GM18505 (cell line): ENCODE results near the gene GPD1L.
"Not testable (repeated sequence)": the region's sequence is repeated elsewhere in the genome, so short reads cannot be mapped to it uniquely, and the experiment has no call there.

Experiments
- ATAC-seq: cut with Tn5 transposase; IDR thresholded peaks from one replicate; pipeline ENCODE4 v1.9.1; 2021; ENCODE audit not compliant: unreplicated experiment
- POLR2A ChIP-seq: IDR thresholded peaks from 4 replicates; pipeline ENCODE4 v1.6.1; 2011; ENCODE audit warnings: borderline replicate concordance; ENCODE audit not compliant: insufficient read depth, insufficient read length; ENCODE audit errors: extremely low read depth

GPD1L gene

GRCh38 chr3:32106132-32106928, at the start of gene GPD1L:
Gene GPD1L, plus strand, starts transcription at chr3:32106620. Its CDS starts 92 bp downstream, at chr3:32106712.
- ATAC-seq = peak; percentile 99
- TF ChIP-seq POLR2A = peak; percentile 50

GRCh38 chr3:32058465-32058864, 48.0 kb upstream of the GPD1L start:
- not testable (repeated sequence) for ATAC-seq

- ATAC-seq = no peak
- no peak for TF ChIP-seq POLR2A
These were observed 43.4 kb upstream of the GPD1L start for GRCh38 chr3:32062950-32063582.

- no peak for ATAC-seq
- TF ChIP-seq POLR2A = no peak
These were observed 39.7 kb upstream of the GPD1L start for GRCh38 chr3:32066686-32067085.

- not testable (repeated sequence) for ATAC-seq
These were observed 32.2 kb upstream of the GPD1L start for GRCh38 chr3:32074194-32074593.

- no peak for TF ChIP-seq POLR2A
- no peak for ATAC-seq
These were observed 29.9 kb upstream of the GPD1L start for GRCh38 chr3:32076566-32076965.

- TF ChIP-seq POLR2A = no peak
- ATAC-seq = no peak
These were observed 28.9 kb upstream of the GPD1L start for GRCh38 chr3:32077260-32078084.

- TF ChIP-seq POLR2A = no peak
- ATAC-seq = no peak
These were observed 28.3 kb upstream of the GPD1L start for GRCh38 chr3:32078085-32078634.

GRCh38 chr3:32078864-32079263, 27.6 kb upstream of the GPD1L start:
- no peak for TF ChIP-seq POLR2A
- ATAC-seq = no peak

- no peak for ATAC-seq
- TF ChIP-seq POLR2A = no peak
These were observed 23.7 kb upstream of the GPD1L start for GRCh38 chr3:32082721-32083120.

- no peak for ATAC-seq
- no peak for TF ChIP-seq POLR2A
These were observed 22.6 kb upstream of the GPD1L start for GRCh38 chr3:32083702-32084270.

GRCh38 chr3:32084870-32085269, 21.6 kb upstream of the GPD1L start:
- TF ChIP-seq POLR2A = no peak
- no peak for ATAC-seq

GRCh38 chr3:32086464-32086863, 20.0 kb upstream of the GPD1L start:
- no peak for TF ChIP-seq POLR2A
- no peak for ATAC-seq
